22Rv1 (cell line): ENCODE measurements around the gene ZBTB34.

Source experiments
- CTCF ChIP-seq: fragments of 450-650 bp; IDR thresholded peaks from 2 replicates; pipeline ENCODE4 v1.5.1; 2017; ENCODE audit warnings: mild to moderate bottlenecking
- ZFX ChIP-seq: fragments of 450-650 bp; IDR thresholded peaks from 2 replicates; pipeline ENCODE4 v1.6.1; 2017; ENCODE audit warnings: antibody characterized with exemption, borderline replicate concordance

GRCh38 chr9:126927419-126927818 is 67.0 kb downstream of the ZBTB34 start:
- TF ChIP-seq CTCF (no peak), ZFX (no peak)
